Measurements from ENCODE around the gene SIN3A. TPM values are rescaled to one million over a fixed set of nuclear protein-coding genes. Genes with fewer than 3 reads are reported as not detected.
A peak's percentile ranks its signal among the peaks of the same experiment; 100 is the strongest.
"Not testable (repeated sequence)": the region's sequence is repeated elsewhere in the genome, so short reads cannot be mapped to it uniquely, and the experiment has no call there.

Gene SIN3A
- total RNA-seq, 1 donor from 2014 or later = 86.6 TPM

GRCh38 chr15:75479670-75480069 is 28.2 kb upstream of the SIN3A start:
- Mint-ChIP-seq H3K4me3 (no peak overlapping the region), H3K36me3 (peaks cover 47% of the 10 kb centered on the region), H3K27ac (no peak overlapping the region), H3K9me3 (peaks cover 15% of the 10 kb centered on the region), H3K27me3 (ENCODE audit: low read depth) (no peaks in the 10 kb centered on the region), H3K4me1 (no peaks in the 10 kb centered on the region)
- no peak for DNase-seq (ENCODE audit: low spot score in 2 of 2, unreplicated experiment in 2 of 2)
- TF ChIP-seq, protein P1, sequence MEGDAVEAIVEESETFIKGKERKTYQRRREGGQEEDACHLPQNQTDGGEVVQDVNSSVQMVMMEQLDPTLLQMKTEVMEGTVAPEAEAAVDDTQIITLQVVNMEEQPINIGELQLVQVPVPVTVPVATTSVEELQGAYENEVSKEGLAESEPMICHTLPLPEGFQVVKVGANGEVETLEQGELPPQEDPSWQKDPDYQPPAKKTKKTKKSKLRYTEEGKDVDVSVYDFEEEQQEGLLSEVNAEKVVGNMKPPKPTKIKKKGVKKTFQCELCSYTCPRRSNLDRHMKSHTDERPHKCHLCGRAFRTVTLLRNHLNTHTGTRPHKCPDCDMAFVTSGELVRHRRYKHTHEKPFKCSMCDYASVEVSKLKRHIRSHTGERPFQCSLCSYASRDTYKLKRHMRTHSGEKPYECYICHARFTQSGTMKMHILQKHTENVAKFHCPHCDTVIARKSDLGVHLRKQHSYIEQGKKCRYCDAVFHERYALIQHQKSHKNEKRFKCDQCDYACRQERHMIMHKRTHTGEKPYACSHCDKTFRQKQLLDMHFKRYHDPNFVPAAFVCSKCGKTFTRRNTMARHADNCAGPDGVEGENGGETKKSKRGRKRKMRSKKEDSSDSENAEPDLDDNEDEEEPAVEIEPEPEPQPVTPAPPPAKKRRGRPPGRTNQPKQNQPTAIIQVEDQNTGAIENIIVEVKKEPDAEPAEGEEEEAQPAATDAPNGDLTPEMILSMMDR (IDR thresholded peaks at IDR 0.05; ENCODE audit: unreplicated experiment) = no peak

- not testable (repeated sequence) for H3K27ac Mint-ChIP-seq; DNase-seq (ENCODE audit: low spot score in 2 of 2, unreplicated experiment in 2 of 2); H3K4me1 Mint-ChIP-seq; H3K4me3 Mint-ChIP-seq; H3K27me3 Mint-ChIP-seq (ENCODE audit: low read depth); H3K9me3 Mint-ChIP-seq
- H3K36me3 Mint-ChIP-seq = peaks cover 37% of the 10 kb centered on the region
These were observed 25.6 kb upstream of the SIN3A start for GRCh38 chr15:75477094-75477493.

- Mint-ChIP-seq H3K4me1 (no peaks in the 10 kb centered on the region), H3K27ac (no peak overlapping the region), H3K4me3 (no peak overlapping the region), H3K27me3 (ENCODE audit: low read depth) (no peaks in the 10 kb centered on the region), H3K9me3 (no peaks in the 10 kb centered on the region), H3K36me3 (peaks cover 41% of the 10 kb centered on the region)
- TF ChIP-seq, protein P1 (IDR thresholded peaks at IDR 0.05; ENCODE audit: unreplicated experiment) = no peak
- DNase-seq (ENCODE audit: low spot score in 2 of 2, unreplicated experiment in 2 of 2) = no peak
These were observed 17.6 kb upstream of the SIN3A start for GRCh38 chr15:75468913-75469598.

- Mint-ChIP-seq H3K4me3 (no peak overlapping the region), H3K36me3 (peaks cover 4% of the 10 kb centered on the region), H3K27me3 (ENCODE audit: low read depth) (no peaks in the 10 kb centered on the region), H3K9me3 (no peaks in the 10 kb centered on the region), H3K27ac (no peak overlapping the region), H3K4me1 (peaks cover 14% of the 10 kb centered on the region)
- TF ChIP-seq, protein P1 (IDR thresholded peaks at IDR 0.05; ENCODE audit: unreplicated experiment) = no peak
- no peak for DNase-seq (ENCODE audit: low spot score in 2 of 2, unreplicated experiment in 2 of 2)
These were observed 9.2 kb upstream of the SIN3A start for GRCh38 chr15:75460646-75461045.

DNA sequence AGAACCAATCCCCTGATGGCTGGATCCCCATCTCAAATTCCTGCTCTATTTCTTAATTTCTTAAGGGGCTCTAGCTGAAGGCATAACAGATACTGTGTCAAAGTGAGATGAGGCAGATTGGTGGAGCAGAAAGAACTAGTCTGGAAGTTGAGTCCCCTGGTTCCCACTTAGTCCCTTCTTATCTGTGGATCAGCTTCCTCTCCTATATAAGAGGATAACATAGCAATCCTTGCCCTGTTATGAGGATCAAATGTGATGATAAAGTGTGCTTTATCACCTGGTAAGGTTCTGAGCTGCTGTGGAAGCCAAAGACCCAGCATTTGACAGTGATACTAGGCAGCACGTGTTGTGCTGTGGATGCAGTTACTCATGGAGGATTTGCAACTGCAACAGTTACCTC is 8.1 kb upstream of the SIN3A start:
- no peak for DNase-seq (ENCODE audit: low spot score in 2 of 2, unreplicated experiment in 2 of 2)

DNA sequence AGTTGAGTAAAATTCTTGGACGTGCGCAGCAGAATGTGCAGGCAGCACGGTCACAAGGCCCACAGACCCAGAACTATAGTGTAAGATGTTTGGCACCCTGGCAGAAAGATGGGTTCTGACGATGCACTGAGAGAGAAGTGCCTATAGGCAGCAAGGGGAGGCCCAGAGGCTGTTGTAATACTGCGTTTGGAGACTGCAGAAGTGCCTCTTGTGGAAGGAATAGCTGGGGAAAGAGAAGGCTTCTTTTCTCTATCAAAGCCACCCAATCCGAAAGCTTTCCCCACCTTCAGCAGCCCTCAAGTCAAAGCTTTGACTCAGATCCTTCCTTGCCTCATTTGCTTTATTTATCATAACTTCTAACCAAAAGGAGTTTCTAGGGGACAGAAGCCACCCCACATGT is 5.2 kb upstream of the SIN3A start:
- Mint-ChIP-seq H3K4me1 (peaks cover 16% of the 10 kb centered on the region), H3K36me3 (no peaks in the 10 kb centered on the region), H3K27ac (peak overlapping the region; percentile 85), H3K27me3 (ENCODE audit: low read depth) (no peaks in the 10 kb centered on the region), H3K9me3 (no peaks in the 10 kb centered on the region), H3K4me3 (peak overlapping the region; percentile 80)
- TF ChIP-seq, protein P1 (IDR thresholded peaks at IDR 0.05; ENCODE audit: unreplicated experiment) = no peak
- no peak for DNase-seq (ENCODE audit: low spot score in 2 of 2, unreplicated experiment in 2 of 2)

More for the DNA sequence above, 8.1 kb upstream of the SIN3A start:
- no peaks in the 10 kb centered on the region for H3K27me3 Mint-ChIP-seq (ENCODE audit: low read depth)
- H3K4me3 Mint-ChIP-seq = no peak overlapping the region
- no peaks in the 10 kb centered on the region for H3K36me3 Mint-ChIP-seq
- no peak overlapping the region for H3K27ac Mint-ChIP-seq
- peaks cover 14% of the 10 kb centered on the region for H3K4me1 Mint-ChIP-seq
- no peaks in the 10 kb centered on the region for H3K9me3 Mint-ChIP-seq
- TF ChIP-seq, protein P1 (IDR thresholded peaks at IDR 0.05; ENCODE audit: unreplicated experiment) = no peak

Data from mesothelial cell of epicardium (in vitro differentiated cells).